H1 (cell line): Measurements from ENCODE around the gene TFF2. TPM values are rescaled to one million over a fixed set of nuclear protein-coding genes. Genes with fewer than 3 reads are reported as not detected.

Source experiments
- CTCF ChIA-PET: fragments of 300-600 bp; sonication (Branson Sonifier 250); formaldehyde crosslinking; loops from one replicate; lab custom pipeline; 2021; ENCODE audit not compliant: partially characterized antibody; lab: Charles Lee
- POLR2A ChIA-PET: fragments of 300-600 bp; sonication (Branson Sonifier 250); formaldehyde crosslinking; loops from one replicate; lab custom pipeline; 2021; ENCODE audit warnings: inconsistent platforms; ENCODE audit not compliant: partially characterized antibody; lab: Charles Lee
- DNase-seq, 2 experiments: peaks; one replicate each; pipeline versions ENCODE4 v3.0.0 to v3.0.0-alpha.2; 2010 to 2022; ENCODE audit warnings: low spot score in 2 of 2, low read depth in 1 of 2, mixed read lengths in 1 of 2
- FAIRE-seq: peaks from 2 replicates; lab custom pipeline; 2011; peaks lifted over from hg19 to GRCh38; lab: Jason Lieb, UNC
- H2AFZ ChIP-seq: 2 replicates; pipeline ENCODE4 v1.8.1; 2012; ENCODE audit warnings: low read length, inconsistent platforms
- H2AK5ac ChIP-seq: 2 replicates; pipeline ENCODE4 v1.6.1; 2013; ENCODE audit warnings: low read depth, low read length
- H2BK120ac ChIP-seq: replicated peaks from 2 replicates; pipeline ENCODE3; 2013; ENCODE audit warnings: low read depth, low read length, inconsistent platforms
- H2BK12ac ChIP-seq: 2 replicates; pipeline ENCODE4 v1.6.1; 2013; ENCODE audit warnings: low read depth, low read length
- H2BK15ac ChIP-seq: 2 replicates; pipeline ENCODE4 v1.6.1; 2013; ENCODE audit warnings: low read length
- H2BK20ac ChIP-seq: 2 replicates; pipeline ENCODE4 v1.6.1; 2013; ENCODE audit warnings: low read length
- H2BK5ac ChIP-seq: 2 replicates; pipeline ENCODE4 v1.6.1; 2013; ENCODE audit warnings: low read depth, low read length
- H3K14ac ChIP-seq: 2 replicates; pipeline ENCODE4 v1.6.1; 2013; ENCODE audit warnings: inconsistent platforms; ENCODE audit not compliant: insufficient read length
- H3K18ac ChIP-seq: 2 replicates; pipeline ENCODE4 v1.6.1; 2013; ENCODE audit warnings: low read length; ENCODE audit errors: extremely low read depth
- H3K23ac ChIP-seq: 2 replicates; pipeline ENCODE4 v1.6.1; 2013; ENCODE audit warnings: inconsistent platforms; ENCODE audit not compliant: insufficient read length
- H3K23me2 ChIP-seq: 2 replicates; pipeline ENCODE4 v1.6.1; 2013; ENCODE audit warnings: low read depth, low read length
- H3K27ac ChIP-seq: 2 replicates; pipeline ENCODE4 v1.6.1; 2011; ENCODE audit warnings: low read depth, low read length, inconsistent platforms
- H3K27me3 ChIP-seq, 4 experiments: replicated peaks in 1 of 4; 1 replicate in 1 of 4; 2 replicates in 3 of 4; pipeline versions ENCODE4 v1.6.1 to v1.8.1; 2011 to 2013; ENCODE audit warnings: low read length in 3 of 4, mild to moderate bottlenecking in 3 of 4, inconsistent platforms in 2 of 4, mixed read lengths in 2 of 4, moderate library complexity in 1 of 4; ENCODE audit not compliant: control insufficient read depth in 3 of 4, insufficient read depth in 3 of 4; ENCODE audit errors: extremely low read depth in 1 of 4
- H3K36me3 ChIP-seq, 4 experiments: 2 replicates each; pipeline versions ENCODE4 v1.6.1 to v1.8.1; 2011 to 2013; ENCODE audit warnings: mild to moderate bottlenecking in 4 of 4, low read length in 3 of 4, moderate library complexity in 2 of 4, control low read depth in 1 of 4, inconsistent platforms in 1 of 4; ENCODE audit not compliant: insufficient read depth in 4 of 4, control insufficient read depth in 2 of 4
- H3K4ac ChIP-seq: replicated peaks from 2 replicates; pipeline ENCODE3; 2013; ENCODE audit warnings: low read length, low read depth, mixed read lengths, inconsistent platforms; ENCODE audit not compliant: insufficient read length
- H3K4me1 ChIP-seq, 4 experiments: replicated peaks in 1 of 4; 1 replicate in 1 of 4; 2 replicates in 3 of 4; pipeline versions ENCODE4 v1.6.1 to v1.8.1; 2011 to 2013; ENCODE audit warnings: low read length in 3 of 4, inconsistent platforms in 2 of 4, mixed read lengths in 1 of 4; ENCODE audit not compliant: insufficient read depth in 4 of 4, control insufficient read depth in 3 of 4
- H3K4me2 ChIP-seq, 2 experiments: 2 replicates each; pipeline versions ENCODE4 v1.6.1 to v1.8.1; 2011 to 2013; ENCODE audit warnings: low read depth in 2 of 2, low read length in 2 of 2, control low read depth in 1 of 2, inconsistent platforms in 1 of 2, mild to moderate bottlenecking in 1 of 2; ENCODE audit not compliant: insufficient read depth in 1 of 2
- H3K4me3 ChIP-seq, 4 experiments: fragments of 200-600, 300-600 bp in 1 of 4; sonication (generic), shearing (Covaris generic), sonication (Bioruptor Twin) in 1 of 4; 2 replicates each; pipeline versions ENCODE4 v1.5.1 to v1.8.1; 2011 to 2016; ENCODE audit warnings: low read length in 4 of 4, low read depth in 3 of 4, control low read depth in 2 of 4, inconsistent platforms in 2 of 4, mild to moderate bottlenecking in 2 of 4, mixed read lengths in 1 of 4, moderate library complexity in 1 of 4; ENCODE audit not compliant: insufficient read depth in 2 of 4; ENCODE audit errors: extremely low read depth in 1 of 4
- H3K56ac ChIP-seq: replicated peaks from 2 replicates; pipeline ENCODE3; 2013; ENCODE audit warnings: low read depth, mild to moderate bottlenecking, mixed read lengths, low read length, inconsistent platforms; ENCODE audit not compliant: insufficient read length
- H3K79me1 ChIP-seq: 2 replicates; pipeline ENCODE4 v1.6.1; 2013; ENCODE audit warnings: low read depth, low read length, control low read depth
- H3K79me2 ChIP-seq, 2 experiments: 2 replicates each; pipeline versions ENCODE4 v1.6.1 to v1.8.1; 2012 to 2013; ENCODE audit warnings: low read length in 2 of 2, mild to moderate bottlenecking in 2 of 2, inconsistent platforms in 1 of 2; ENCODE audit not compliant: insufficient read depth in 2 of 2, control insufficient read depth in 1 of 2
- H3K9ac ChIP-seq, 4 experiments: replicated peaks in 1 of 4; 1 replicate in 1 of 4; 2 replicates in 3 of 4; pipeline versions ENCODE4 v1.6.1 to v1.8.1; 2011 to 2013; ENCODE audit warnings: low read depth in 3 of 4, low read length in 3 of 4, control low read depth in 2 of 4, mild to moderate bottlenecking in 2 of 4, moderate library complexity in 2 of 4, inconsistent platforms in 1 of 4; ENCODE audit errors: extremely low read depth in 1 of 4
- H3K9me3 ChIP-seq, 2 experiments: 2 replicates each; pipeline versions ENCODE4 v1.6.1 to v1.8.1; 2012 to 2013; ENCODE audit warnings: mild to moderate bottlenecking in 2 of 2, moderate library complexity in 2 of 2, control low read depth in 1 of 2, inconsistent platforms in 1 of 2, low read depth in 1 of 2, low read length in 1 of 2, mixed read lengths in 1 of 2; ENCODE audit not compliant: insufficient read depth in 2 of 2
- H4K20me1 ChIP-seq, 2 experiments: replicated peaks in 1 of 2; 2 replicates each; pipeline versions ENCODE3 to v1.8.1; 2011 to 2013; ENCODE audit warnings: inconsistent platforms in 2 of 2, low read length in 2 of 2, mild to moderate bottlenecking in 1 of 2; ENCODE audit not compliant: insufficient read depth in 2 of 2, control insufficient read depth in 1 of 2
- H4K5ac ChIP-seq: 2 replicates; pipeline ENCODE4 v1.6.1; 2013; ENCODE audit warnings: low read length, low read depth, mixed read lengths, inconsistent platforms; ENCODE audit not compliant: insufficient read length
- H4K8ac ChIP-seq: 2 replicates; pipeline ENCODE4 v1.8.0; 2013; ENCODE audit warnings: mild to moderate bottlenecking, moderate library complexity, low read length, inconsistent platforms; ENCODE audit not compliant: insufficient read depth; ENCODE audit errors: extremely low read depth
- H4K91ac ChIP-seq: replicated peaks from 2 replicates; pipeline ENCODE3; 2013; ENCODE audit warnings: low read length, mixed read lengths, inconsistent platforms; ENCODE audit not compliant: insufficient read length
- BRCA1 ChIP-seq: IDR thresholded peaks from 2 replicates; pipeline ENCODE4 v1.6.1; 2012; ENCODE audit warnings: low read depth, low read length, improper control_type of control experiment
- CBX8 ChIP-seq: fragments of 300-800, 300-1000 bp; sonication (generic); IDR thresholded peaks from 2 replicates; pipeline ENCODE4 v1.7.1; 2016; ENCODE audit warnings: low read depth, low read length, borderline replicate concordance
- CTBP2 ChIP-seq: IDR thresholded peaks from 2 replicates; pipeline ENCODE4 v1.7.0; 2011; ENCODE audit warnings: borderline replicate concordance, mild to moderate bottlenecking, moderate library complexity, mixed read lengths, low read length; ENCODE audit not compliant: insufficient read depth, insufficient read length
- EZH2 ChIP-seq: fragments of 200-600 bp; sonication (generic); IDR thresholded peaks from 2 replicates; pipeline ENCODE4 v1.7.1; 2012; ENCODE audit warnings: low read depth, mild to moderate bottlenecking, moderate library complexity, low read length, inconsistent platforms; ENCODE audit not compliant: severe bottlenecking
- TAF1 ChIP-seq: IDR thresholded peaks from 2 replicates; pipeline ENCODE4 v1.6.1; 2011; ENCODE audit warnings: mild to moderate bottlenecking, low read depth, low read length
- TCF12 ChIP-seq: IDR thresholded peaks from 2 replicates; pipeline ENCODE4 v1.6.1; 2011; ENCODE audit warnings: low read depth, mild to moderate bottlenecking, low read length
- WGBS, 2 experiments: shearing (Covaris generic) in 1 of 2; methylation state at CpG; one replicate each; pipeline versions ENCODE4 v1.1.6 to v1.1.7; 2013 to 2015; ENCODE audit warnings: low lambda C conversion rate in 2 of 2, mixed read lengths in 2 of 2, inconsistent platforms in 1 of 2, low coverage in 1 of 2, missing lambda C conversion rate in 1 of 2; ENCODE audit not compliant: insufficient replicate concordance in 2 of 2, insufficient coverage in 1 of 2, insufficient read length in 1 of 2; ENCODE audit errors: extremely low coverage in 1 of 2, missing lambda C conversion rate in 1 of 2; 5-methylcytosine and 5-hydroxymethylcytosine counted together
- polyA plus RNA-seq, 7 experiments: library from polyadenylated mRNA; depleted of rRNA in 3 of 7; stranded (reverse) in 5 of 7; unstranded in 2 of 7; fragments of >200 nt in 5 of 7; fragments of 200-250 nt in 2 of 7; gene quantifications; 1 replicate in 5 of 7; 2 replicates in 1 of 7; 4 replicates in 1 of 7; pipeline versions ENCODE4 v1.2.1 to v1.2.3, GENCODE V29; 2011 to 2013; ENCODE audit warnings: missing spikeins in 2 of 7, mixed read lengths in 2 of 7
- total RNA-seq: library from RNA; stranded (reverse); fragmentation: NEBNext Ultra II Directional; extraction: Animal tissue kit (Norgen Biotek cat#: 25700); gene quantifications from 2 replicates; pipeline ENCODE4 v1.2.1, GENCODE V29; 2021
- TF ChIP-seq, protein P1 (sequence below), 3 experiments: IDR thresholded peaks; 1 replicate in 2 of 3; 2 replicates in 1 of 3; pipeline versions ENCODE4 v1.5.1 to v1.6.1; 2011; ENCODE audit warnings: low read length in 3 of 3, mild to moderate bottlenecking in 3 of 3, inconsistent platforms in 2 of 3, low read depth in 1 of 3, moderate library complexity in 1 of 3; ENCODE audit not compliant: insufficient read depth in 1 of 3; ENCODE audit errors: control extremely low read depth in 1 of 3

TFF2 gene
- total and polyA plus RNA-seq, 2 of the 8 experiments (the other 6 are each of a cell fraction or from before 2014, with no cell fraction given) = not detected

DNA sequence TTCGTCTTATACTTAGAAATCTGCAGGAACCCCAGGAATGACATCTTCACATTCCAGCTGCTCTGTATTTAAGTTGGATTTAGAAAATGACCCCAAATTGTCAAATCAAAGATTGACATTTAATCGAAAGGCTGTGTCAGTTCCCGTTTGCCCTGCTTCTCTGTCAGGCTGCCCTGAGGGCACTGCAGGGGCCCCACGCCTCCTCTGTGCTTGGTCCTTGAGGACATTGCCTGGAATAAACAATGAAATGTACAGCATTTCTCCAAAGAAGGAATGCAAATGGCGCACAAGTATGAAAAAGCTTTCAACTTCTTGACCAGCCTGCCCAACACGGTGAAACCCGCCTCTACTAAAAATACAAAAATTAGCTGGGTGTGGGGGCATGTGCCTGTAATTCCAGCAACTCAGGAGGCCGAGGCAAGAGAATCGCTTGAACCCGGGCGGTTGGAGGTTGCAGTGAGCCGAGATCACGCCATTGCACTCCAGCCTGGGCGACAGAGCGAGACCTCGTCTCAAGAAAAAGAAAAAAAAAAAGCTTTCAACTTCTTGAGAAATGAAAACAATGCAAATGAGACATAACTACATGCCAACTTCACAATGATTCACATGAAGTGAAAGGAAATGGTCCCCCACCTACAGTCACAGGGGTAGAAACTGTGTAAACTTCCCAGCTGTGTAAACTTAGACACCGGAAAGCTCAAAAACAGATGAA lies 42.1 kb upstream of the TFF2 start:
- no peak overlapping the region for H3K56ac ChIP-seq
- H3K4me1 ChIP-seq = peaks cover 0 to 12% (median 9%) of the 10 kb centered on the region in 4 experiments; a peak in 3 of 7 replicates
- no peak overlapping the region for H2AK5ac ChIP-seq
- H3K79me1 ChIP-seq = no peaks in the 10 kb centered on the region
- POLR2A ChIA-PET = interaction anchor here (0.6 to 1.2 kb wide), 2 partner anchors 20 to 40 kb away, joined by 3 read pairs; no protein-coding TSS in a partner anchor
- no peak overlapping the region for H2BK15ac ChIP-seq
- DNase-seq (no peak), FAIRE-seq (no peak)
- H4K5ac ChIP-seq = no peak overlapping the region
- no peaks in the 10 kb centered on the region for H3K23me2 ChIP-seq
- H2BK5ac ChIP-seq = no peak overlapping the region
- H2BK12ac ChIP-seq = no peak overlapping the region
- H2BK20ac ChIP-seq = no peak overlapping the region
- CTCF ChIA-PET = interaction anchor here (0.7 to 1.9 kb wide), 6 partner anchors 12 to 94 kb away, joined by 3 to 7 read pairs (median 4); no protein-coding TSS in a partner anchor
- no peak overlapping the region for H3K23ac ChIP-seq
- no peak overlapping the region for H2AFZ ChIP-seq
- no peaks in the 10 kb centered on the region for H3K79me2 ChIP-seq
- no peaks in the 10 kb centered on the region for H3K36me3 ChIP-seq
- 0 out of 7 replicates have a peak, but pooled peaks cover 0 to 2% (median 0%) of the 10 kb centered on the region in 4 experiments for H3K27me3 ChIP-seq
- H2BK120ac ChIP-seq = no peak overlapping the region
- no peak overlapping the region for H3K9ac ChIP-seq
- no peak overlapping the region for H3K4me3 ChIP-seq
- WGBS, 2 experiments = 89% methylated on average over 15 of the region's 17 CpGs; no CpG with 5 or more reads in 1 of the 2 experiments
- no peak overlapping the region for H3K4ac ChIP-seq
- no peak overlapping the region for H3K27ac ChIP-seq
- no peak overlapping the region for H3K18ac ChIP-seq
- peaks cover 0 to 4% of the 10 kb centered on the region in 2 experiments; a peak in 1 of 4 replicates for H3K9me3 ChIP-seq
- no peak overlapping the region for H3K4me2 ChIP-seq
- H4K20me1 ChIP-seq = no peaks in the 10 kb centered on the region
- no peak overlapping the region for H3K14ac ChIP-seq
- H4K91ac ChIP-seq = no peak overlapping the region
- no peak overlapping the region for H4K8ac ChIP-seq
- TF ChIP-seq, protein P1, sequence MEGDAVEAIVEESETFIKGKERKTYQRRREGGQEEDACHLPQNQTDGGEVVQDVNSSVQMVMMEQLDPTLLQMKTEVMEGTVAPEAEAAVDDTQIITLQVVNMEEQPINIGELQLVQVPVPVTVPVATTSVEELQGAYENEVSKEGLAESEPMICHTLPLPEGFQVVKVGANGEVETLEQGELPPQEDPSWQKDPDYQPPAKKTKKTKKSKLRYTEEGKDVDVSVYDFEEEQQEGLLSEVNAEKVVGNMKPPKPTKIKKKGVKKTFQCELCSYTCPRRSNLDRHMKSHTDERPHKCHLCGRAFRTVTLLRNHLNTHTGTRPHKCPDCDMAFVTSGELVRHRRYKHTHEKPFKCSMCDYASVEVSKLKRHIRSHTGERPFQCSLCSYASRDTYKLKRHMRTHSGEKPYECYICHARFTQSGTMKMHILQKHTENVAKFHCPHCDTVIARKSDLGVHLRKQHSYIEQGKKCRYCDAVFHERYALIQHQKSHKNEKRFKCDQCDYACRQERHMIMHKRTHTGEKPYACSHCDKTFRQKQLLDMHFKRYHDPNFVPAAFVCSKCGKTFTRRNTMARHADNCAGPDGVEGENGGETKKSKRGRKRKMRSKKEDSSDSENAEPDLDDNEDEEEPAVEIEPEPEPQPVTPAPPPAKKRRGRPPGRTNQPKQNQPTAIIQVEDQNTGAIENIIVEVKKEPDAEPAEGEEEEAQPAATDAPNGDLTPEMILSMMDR (IDR thresholded peaks at IDR 0.05; ENCODE audit: control extremely low read depth in 1 of 3, insufficient read depth in 1 of 3, low read depth in 1 of 3, low read length in 3 of 3) = no peak
- TF ChIP-seq CTBP2 (no peak), BRCA1 (no peak), CBX8 (no peak), EZH2 (no peak), TAF1 (no peak), TCF12 (no peak)
